Liver (tissue), 3 donors: ENCODE data around the gene SAMD1.

ENCODE experiments used
- EGR1 ChIP-seq, 2 donors: IDR thresholded peaks; 2 replicates each; pipeline ENCODE4 v1.6.1; 2016 to 2018; ENCODE audit warnings: antibody characterized with exemption in 2 of 2, low read depth in 2 of 2
- GABPA ChIP-seq, 2 donors: IDR thresholded peaks in 1 of 2; conservative IDR thresholded peaks in 1 of 2; 2 replicates each; pipeline ENCODE4 v1.6.1; 2016; ENCODE audit warnings: antibody characterized with exemption in 2 of 2, mild to moderate bottlenecking in 1 of 2, moderate library complexity in 1 of 2
- HNF4A ChIP-seq, 2 donors: conservative IDR thresholded peaks; 2 replicates each; pipeline ENCODE4 v1.6.1; 2016; ENCODE audit warnings: antibody characterized with exemption in 2 of 2, mild to moderate bottlenecking in 2 of 2
- RAD21 ChIP-seq, 2 donors: IDR thresholded peaks; 2 replicates each; pipeline ENCODE4 v1.6.1; 2016; ENCODE audit warnings: antibody characterized with exemption in 2 of 2, mild to moderate bottlenecking in 2 of 2
- RXRA ChIP-seq, 2 donors: IDR thresholded peaks; 2 replicates each; pipeline ENCODE4 v1.6.1; 2017 to 2018; ENCODE audit warnings: antibody characterized with exemption in 2 of 2, mild to moderate bottlenecking in 1 of 2
- SP1 ChIP-seq: IDR thresholded peaks from 2 replicates; pipeline ENCODE4 v1.6.1; 2018; ENCODE audit warnings: antibody characterized with exemption, mild to moderate bottlenecking
- TAF1 ChIP-seq: conservative IDR thresholded peaks from 2 replicates; pipeline ENCODE4 v1.6.1; 2016; ENCODE audit warnings: antibody characterized with exemption, mild to moderate bottlenecking
- YY1 ChIP-seq: IDR thresholded peaks from 2 replicates; pipeline ENCODE4 v1.6.1; 2016; ENCODE audit warnings: antibody characterized with exemption, mild to moderate bottlenecking
- TF ChIP-seq, protein P1 (sequence below): fragments of 150-350 bp; IDR thresholded peaks from 2 replicates; pipeline ENCODE4 v1.5.1; 2017; ENCODE audit warnings: improper control_type of control experiment, low read depth, low read length; ENCODE audit not compliant: missing input control
- TF ChIP-seq, protein P2 (sequence below): IDR thresholded peaks from 2 replicates; pipeline ENCODE4 v1.6.1; 2016; ENCODE audit warnings: antibody characterized with exemption
- TF ChIP-seq, protein P3 (sequence below): IDR thresholded peaks from 2 replicates; pipeline ENCODE4 v1.6.1; 2016; ENCODE audit warnings: antibody characterized with exemption
- donor health status: healthy.
- donor health status: healthy.

DNA sequence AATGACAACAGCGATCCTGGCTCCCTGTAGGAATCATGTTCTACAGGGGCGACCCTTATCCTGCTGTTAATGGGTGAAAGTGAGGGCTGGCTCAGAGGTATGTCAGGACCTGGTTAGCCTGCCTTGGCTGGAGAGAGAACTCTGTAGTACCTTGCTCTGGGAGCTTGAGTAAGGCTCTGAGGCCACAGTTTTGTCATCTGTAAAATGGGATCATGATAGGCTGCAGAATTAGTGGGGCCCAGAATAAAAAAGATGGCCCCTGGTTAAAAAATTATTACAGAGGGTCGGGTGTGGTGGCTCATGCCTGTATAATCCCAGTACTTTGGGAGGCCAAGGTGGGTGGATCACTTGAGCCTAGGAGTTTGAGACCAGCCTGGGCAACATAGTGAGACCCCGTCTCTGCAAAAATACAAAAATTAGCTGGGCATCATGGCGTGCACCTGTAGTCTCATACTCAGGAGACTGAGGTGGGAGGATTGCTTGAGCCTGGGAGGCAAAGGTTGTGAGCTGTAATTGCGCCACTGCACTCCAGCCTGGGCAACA lies 10.5 kb upstream of the SAMD1 start:
- TF ChIP-seq RAD21 (IDR thresholded peaks at IDR 0.05) (no peak), RXRA (IDR thresholded peaks at IDR 0.05) (no peak), YY1 (no peak), TAF1 (no peak), SP1 (no peak), GABPA (IDR thresholded peaks at IDR 0.05 in 1 of 2, conservative IDR thresholded peaks at IDR 0.05 in 1 of 2) (no peak), HNF4A (conservative IDR thresholded peaks at IDR 0.05) (no peak), EGR1 (IDR thresholded peaks at IDR 0.05; ENCODE audit: low read depth in 2 of 2) (no peak)
- TF ChIP-seq, protein P1, sequence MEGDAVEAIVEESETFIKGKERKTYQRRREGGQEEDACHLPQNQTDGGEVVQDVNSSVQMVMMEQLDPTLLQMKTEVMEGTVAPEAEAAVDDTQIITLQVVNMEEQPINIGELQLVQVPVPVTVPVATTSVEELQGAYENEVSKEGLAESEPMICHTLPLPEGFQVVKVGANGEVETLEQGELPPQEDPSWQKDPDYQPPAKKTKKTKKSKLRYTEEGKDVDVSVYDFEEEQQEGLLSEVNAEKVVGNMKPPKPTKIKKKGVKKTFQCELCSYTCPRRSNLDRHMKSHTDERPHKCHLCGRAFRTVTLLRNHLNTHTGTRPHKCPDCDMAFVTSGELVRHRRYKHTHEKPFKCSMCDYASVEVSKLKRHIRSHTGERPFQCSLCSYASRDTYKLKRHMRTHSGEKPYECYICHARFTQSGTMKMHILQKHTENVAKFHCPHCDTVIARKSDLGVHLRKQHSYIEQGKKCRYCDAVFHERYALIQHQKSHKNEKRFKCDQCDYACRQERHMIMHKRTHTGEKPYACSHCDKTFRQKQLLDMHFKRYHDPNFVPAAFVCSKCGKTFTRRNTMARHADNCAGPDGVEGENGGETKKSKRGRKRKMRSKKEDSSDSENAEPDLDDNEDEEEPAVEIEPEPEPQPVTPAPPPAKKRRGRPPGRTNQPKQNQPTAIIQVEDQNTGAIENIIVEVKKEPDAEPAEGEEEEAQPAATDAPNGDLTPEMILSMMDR = no peak
- TF ChIP-seq, protein P2, sequence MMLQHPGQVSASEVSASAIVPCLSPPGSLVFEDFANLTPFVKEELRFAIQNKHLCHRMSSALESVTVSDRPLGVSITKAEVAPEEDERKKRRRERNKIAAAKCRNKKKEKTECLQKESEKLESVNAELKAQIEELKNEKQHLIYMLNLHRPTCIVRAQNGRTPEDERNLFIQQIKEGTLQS = no peak
- TF ChIP-seq, protein P3, sequence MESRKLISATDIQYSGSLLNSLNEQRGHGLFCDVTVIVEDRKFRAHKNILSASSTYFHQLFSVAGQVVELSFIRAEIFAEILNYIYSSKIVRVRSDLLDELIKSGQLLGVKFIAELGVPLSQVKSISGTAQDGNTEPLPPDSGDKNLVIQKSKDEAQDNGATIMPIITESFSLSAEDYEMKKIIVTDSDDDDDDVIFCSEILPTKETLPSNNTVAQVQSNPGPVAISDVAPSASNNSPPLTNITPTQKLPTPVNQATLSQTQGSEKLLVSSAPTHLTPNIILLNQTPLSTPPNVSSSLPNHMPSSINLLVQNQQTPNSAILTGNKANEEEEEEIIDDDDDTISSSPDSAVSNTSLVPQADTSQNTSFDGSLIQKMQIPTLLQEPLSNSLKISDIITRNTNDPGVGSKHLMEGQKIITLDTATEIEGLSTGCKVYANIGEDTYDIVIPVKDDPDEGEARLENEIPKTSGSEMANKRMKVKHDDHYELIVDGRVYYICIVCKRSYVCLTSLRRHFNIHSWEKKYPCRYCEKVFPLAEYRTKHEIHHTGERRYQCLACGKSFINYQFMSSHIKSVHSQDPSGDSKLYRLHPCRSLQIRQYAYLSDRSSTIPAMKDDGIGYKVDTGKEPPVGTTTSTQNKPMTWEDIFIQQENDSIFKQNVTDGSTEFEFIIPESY = no peak
